ENCODE results near the gene RNF183.
"Not testable (repeated sequence)": the region's sequence is repeated elsewhere in the genome, so short reads cannot be mapped to it uniquely, and the experiment has no call there.

The RNF183 gene

GRCh38 chr9:113306566-113306965, 3.4 kb upstream of the RNF183 start:
- TF ChIP-seq ZFX (IDR thresholded peaks at IDR 0.05) (no peak), CTCF (conservative IDR thresholded peaks at IDR 0.05) (no peak)

GRCh38 chr9:113301548-113301947, 1.6 kb downstream of the RNF183 start:
- no peak overlapping the region for H3K27ac ChIP-seq
- TF ChIP-seq ZFX (IDR thresholded peaks at IDR 0.05) (no peak), CTCF (conservative IDR thresholded peaks at IDR 0.05) (no peak)

More at GRCh38 chr9:113306566-113306965, 3.4 kb upstream of the RNF183 start:
- H3K27ac ChIP-seq = no peak overlapping the region

DNA sequence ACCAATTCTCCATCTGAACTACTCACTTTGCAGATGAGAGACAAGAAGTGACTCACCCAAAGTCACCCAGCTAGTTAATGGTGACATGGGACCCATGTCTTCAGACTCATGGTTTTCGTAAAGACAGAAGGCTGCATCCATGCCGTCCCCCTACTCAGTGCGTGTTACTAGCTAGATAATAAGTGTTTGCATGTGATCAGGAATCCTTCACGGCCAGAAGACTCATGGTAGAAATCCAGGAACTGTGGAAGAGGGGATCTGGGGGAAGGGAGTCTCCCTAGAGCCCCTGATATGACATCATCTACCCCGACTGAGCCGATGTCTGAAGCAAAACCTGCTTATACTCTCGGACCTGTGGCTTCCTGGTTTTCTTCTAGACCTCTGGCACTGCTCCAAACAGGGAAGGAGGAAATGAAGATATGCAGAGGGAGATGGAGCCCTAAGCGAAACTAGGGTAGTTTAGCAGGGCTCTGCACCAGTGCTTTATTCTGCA, 3.3 kb downstream of the RNF183 start:
- no peak overlapping the region for H3K27ac ChIP-seq
- TF ChIP-seq ZFX (IDR thresholded peaks at IDR 0.05) (no peak), CTCF (conservative IDR thresholded peaks at IDR 0.05) (no peak)

DNA sequence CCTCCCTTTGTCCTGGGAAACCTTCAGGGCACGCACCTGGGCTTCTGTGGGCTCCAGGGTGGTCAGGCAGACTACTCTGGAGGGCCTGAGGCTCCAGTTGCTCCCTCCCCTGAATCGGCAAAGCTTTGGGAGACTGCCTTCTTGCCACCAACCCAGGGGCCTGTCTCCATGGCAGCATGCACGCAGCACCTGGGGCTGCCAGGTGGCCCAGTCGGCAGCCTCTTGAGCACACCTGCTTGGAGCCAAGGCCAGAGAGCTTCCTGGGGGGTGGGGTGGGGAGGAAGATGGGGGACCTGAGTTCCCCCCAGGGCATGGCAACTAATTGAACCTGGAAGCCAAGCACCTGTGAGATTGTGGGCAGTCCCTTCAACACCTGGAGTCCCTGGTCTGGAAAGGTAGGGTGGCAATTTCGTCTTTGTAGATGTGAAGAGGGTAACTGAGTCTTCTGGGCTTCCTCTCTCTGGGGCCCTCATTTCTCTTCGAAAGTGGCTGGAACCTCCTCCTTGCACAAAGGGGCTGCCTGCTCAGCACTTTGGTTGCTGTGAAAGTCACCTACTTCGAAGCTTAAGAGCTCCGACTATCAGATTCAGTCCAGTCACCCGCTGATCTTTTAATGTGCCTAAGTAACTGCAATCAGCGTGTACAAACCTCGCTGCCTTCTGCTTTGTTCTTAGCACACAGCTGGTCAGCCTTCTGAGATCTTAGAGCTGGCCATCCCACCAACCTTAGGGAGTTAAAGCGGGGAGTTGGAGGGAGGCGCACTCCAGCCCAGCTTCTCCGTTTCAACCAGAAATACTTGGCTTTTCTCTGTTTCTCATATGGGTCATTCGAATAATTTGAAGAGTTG, 4.0 kb downstream of the RNF183 start:
- H3K27ac ChIP-seq = no peak overlapping the region
- no peak for TF ChIP-seq CTCF (conservative IDR thresholded peaks at IDR 0.05)
- no peak for TF ChIP-seq ZFX (IDR thresholded peaks at IDR 0.05)

DNA sequence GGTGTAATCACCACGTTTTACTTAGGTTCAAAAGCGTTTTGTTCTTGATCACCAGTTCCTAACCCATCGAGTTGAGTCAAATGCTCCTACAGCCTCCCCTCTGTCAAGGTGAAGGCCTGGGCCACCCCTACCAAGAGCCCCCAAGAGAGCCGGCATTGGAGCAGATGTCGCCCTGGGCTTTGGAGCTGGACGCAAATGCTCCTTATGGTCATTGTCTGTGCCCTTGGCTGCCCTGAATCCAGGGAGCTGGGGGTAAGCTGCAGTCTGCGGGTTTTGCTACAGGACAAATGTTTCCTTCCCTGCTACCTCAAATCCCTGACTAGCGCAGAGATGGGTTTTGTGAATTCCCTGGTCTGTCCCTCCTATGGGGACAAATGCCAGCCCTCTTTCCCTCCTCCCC, 4.9 kb downstream of the RNF183 start:
- TF ChIP-seq CTCF (conservative IDR thresholded peaks at IDR 0.05) (no peak), ZFX (IDR thresholded peaks at IDR 0.05) (no peak)
- no peak overlapping the region for H3K27ac ChIP-seq

GRCh38 chr9:113296796-113297558, 6.2 kb downstream of the RNF183 start:
- TF ChIP-seq ZFX (IDR thresholded peaks at IDR 0.05) (no peak), CTCF (conservative IDR thresholded peaks at IDR 0.05) (no peak)
- H3K27ac ChIP-seq = no peak overlapping the region

DNA sequence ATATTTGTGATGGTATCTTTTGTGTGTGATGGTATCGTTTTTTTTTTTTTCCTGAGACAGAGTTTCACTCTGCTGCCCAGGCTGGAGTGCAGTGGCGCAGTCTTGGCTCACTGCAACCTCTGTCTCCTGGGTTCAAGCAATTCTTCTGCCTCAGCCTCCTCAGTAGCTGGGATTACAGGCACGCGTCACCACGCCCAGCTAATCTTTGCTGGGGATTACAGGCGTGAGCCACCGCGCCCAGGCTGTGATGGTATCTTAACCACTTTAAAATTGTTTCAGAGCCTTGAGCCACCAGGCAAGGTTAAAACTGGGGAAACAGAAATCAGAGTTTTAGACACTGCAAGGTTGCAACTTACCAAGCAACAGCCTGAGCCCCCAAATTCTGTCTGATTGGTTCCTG, 6.9 kb downstream of the RNF183 start:
- not testable (repeated sequence) for H3K27ac ChIP-seq

Measured in C4-2B (cell line).